ELR (cell line): ENCODE data around the gene SEPTIN11.
A peak's percentile ranks its signal among the peaks of the same experiment; 100 is the strongest.

Source experiments
- DNase-seq: peaks from one replicate; pipeline ENCODE4 v3.0.0-alpha.2; 2015; ENCODE audit warnings: low read depth

Gene SEPTIN11

GRCh38 chr4:76980261-76980660, 30.7 kb downstream of the SEPTIN11 start:
- DNase-seq = no peak

GRCh38 chr4:76981644-76982043, 32.1 kb downstream of the SEPTIN11 start:
- DNase-seq = no peak

GRCh38 chr4:76982638-76983584, 33.4 kb downstream of the SEPTIN11 start:
- DNase-seq = peak; percentile 37

GRCh38 chr4:76984127-76984526, 34.6 kb downstream of the SEPTIN11 start:
- DNase-seq = peak; percentile 73

GRCh38 chr4:76984788-76985211, 35.2 kb downstream of the SEPTIN11 start:
- DNase-seq = peak; percentile 95

GRCh38 chr4:76987153-76987591, 37.6 kb downstream of the SEPTIN11 start:
- peak; percentile 91 for DNase-seq

GRCh38 chr4:76987685-76988084, 38.1 kb downstream of the SEPTIN11 start:
- no peak for DNase-seq

GRCh38 chr4:76989391-76990061, 40.0 kb downstream of the SEPTIN11 start:
- DNase-seq = no peak

- DNase-seq = peak; percentile 82
Observed at GRCh38 chr4:76990288-76991080, 40.9 kb downstream of the SEPTIN11 start.

GRCh38 chr4:76991161-76991660, 41.7 kb downstream of the SEPTIN11 start:
- DNase-seq = peak; percentile 15

- DNase-seq = no peak
Observed at GRCh38 chr4:76993787-76994641, 44.5 kb downstream of the SEPTIN11 start.

- no peak for DNase-seq
Observed at GRCh38 chr4:76995776-76996175, 46.2 kb downstream of the SEPTIN11 start.

- no peak for DNase-seq
Observed at GRCh38 chr4:76996445-76996844, 46.9 kb downstream of the SEPTIN11 start.

- DNase-seq = no peak
Observed at GRCh38 chr4:76997077-76997476, 47.5 kb downstream of the SEPTIN11 start.

- no peak for DNase-seq
Observed at GRCh38 chr4:76997532-76997931, 48.0 kb downstream of the SEPTIN11 start.

- peak; percentile 34 for DNase-seq
Observed at GRCh38 chr4:76998251-76998901, 48.8 kb downstream of the SEPTIN11 start.
